ENCODE measurements around the gene DEXI.

Gene DEXI

DNA sequence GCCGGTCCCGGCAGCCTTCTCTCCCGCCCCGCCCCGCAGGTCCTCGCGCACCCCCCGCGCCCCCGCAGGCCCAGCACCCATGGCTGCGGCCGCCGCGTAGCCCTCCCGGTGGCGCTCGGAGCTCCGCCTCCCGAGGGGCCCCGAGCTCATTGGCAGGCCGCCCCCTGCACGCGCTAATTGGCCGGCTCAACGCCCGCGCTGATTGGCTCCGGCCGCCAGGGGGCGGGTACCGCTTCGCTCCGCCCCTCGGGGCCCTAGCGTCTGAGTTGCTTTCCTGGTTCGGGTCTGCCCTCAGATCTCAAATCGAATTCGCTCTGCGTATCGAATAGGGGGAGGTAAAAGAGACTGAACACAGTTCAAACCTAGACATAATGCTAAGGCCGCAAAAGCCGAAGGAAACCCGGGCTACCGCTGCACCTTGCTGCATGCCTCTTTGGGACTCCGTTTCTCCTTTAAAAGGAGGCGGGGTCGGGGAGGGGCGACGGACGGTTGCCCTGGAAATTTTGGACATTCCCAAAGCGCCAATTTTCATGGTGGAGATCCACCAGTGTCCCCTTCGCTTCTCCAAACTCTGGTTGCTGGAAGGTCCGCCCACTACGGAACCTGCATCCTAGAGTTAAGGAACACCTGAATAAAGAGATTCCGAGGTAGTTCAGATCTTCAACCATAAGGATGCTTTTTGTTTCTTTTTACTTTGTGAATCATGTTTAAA lies at the start of gene DEXI:
Gene DEXI (minus strand): TSS at position 117 of the 712 bp plus-strand sequence. CDS start 463 bp downstream, outside the sequence.
- peak; percentile 61 for DNase-seq (ENCODE audit: low read depth, low spot score)

GRCh38 chr16:10990378-10990777 lies 48.1 kb upstream of the DEXI start:
- no peak for DNase-seq (ENCODE audit: low read depth, low spot score)

DNA sequence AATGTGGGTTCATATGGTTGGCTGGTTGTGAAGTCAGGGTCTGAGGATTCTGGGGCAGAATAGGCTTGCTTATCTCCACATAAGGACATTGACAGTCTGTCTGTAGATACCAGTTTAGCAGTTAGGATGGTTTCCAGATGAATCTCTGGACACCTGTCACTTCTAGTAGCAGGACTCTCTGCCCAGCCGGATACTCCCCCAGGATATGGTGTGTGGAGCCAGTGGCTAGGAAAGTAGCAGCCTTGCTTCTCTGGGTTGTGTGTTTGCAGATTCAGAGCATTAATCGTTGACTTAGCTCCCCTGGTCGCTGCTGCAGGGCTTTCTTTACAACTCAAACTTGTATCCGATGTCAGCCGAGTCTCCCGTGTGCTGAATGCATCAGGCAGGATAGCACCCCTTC lies 47.3 kb upstream of the DEXI start:
- no peak for DNase-seq (ENCODE audit: low read depth, low spot score)

GRCh38 chr16:10988879-10989278 lies 46.6 kb upstream of the DEXI start:
- DNase-seq (ENCODE audit: low read depth, low spot score) = no peak

- DNase-seq (ENCODE audit: low read depth, low spot score) = no peak
Measured at GRCh38 chr16:10988164-10988803, 46.0 kb upstream of the DEXI start.

- no peak for DNase-seq (ENCODE audit: low read depth, low spot score)
Measured at GRCh38 chr16:10987361-10988163, 45.3 kb upstream of the DEXI start.

DNA sequence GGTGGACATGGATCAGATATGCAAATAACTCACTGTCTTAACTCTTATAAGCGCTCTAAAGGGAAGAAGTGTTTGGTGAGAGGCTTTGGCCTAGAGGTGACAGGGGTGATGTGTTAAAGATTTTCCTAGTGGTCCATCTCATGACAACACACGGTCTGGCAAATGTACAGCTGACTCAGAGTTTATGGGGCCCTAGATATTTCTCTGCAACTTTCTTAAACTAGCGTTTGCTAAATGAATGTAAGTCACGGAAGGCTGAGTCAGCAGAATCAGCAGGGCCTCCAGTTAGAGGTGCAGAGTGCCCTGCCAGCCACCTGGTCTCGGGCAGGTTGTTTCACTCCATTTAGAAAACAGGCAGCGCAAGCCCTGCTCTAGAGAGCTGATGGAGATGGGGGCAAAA lies 42.2 kb upstream of the DEXI start:
- DNase-seq (ENCODE audit: low read depth, low spot score) = no peak

DNA sequence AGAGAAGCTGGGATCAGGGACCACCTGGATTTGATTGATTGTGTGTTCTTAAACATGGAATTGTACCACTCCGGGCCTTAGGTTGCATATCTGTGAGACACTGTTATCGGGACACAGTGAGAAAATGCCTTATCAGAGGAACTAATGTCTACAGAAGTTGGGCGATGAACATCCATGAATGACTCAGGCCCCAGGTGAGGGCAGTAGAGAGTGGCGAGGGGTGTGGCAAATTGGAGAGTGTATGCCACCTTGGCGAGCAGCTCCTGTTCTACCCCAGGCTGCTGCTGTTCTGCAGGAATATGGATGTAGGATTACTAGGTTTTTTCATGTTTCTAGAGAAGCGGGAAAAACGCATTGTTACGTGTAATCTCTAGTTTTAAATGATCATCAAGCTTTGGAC lies 40.9 kb upstream of the DEXI start:
- DNase-seq (ENCODE audit: low read depth, low spot score) = no peak

DNA sequence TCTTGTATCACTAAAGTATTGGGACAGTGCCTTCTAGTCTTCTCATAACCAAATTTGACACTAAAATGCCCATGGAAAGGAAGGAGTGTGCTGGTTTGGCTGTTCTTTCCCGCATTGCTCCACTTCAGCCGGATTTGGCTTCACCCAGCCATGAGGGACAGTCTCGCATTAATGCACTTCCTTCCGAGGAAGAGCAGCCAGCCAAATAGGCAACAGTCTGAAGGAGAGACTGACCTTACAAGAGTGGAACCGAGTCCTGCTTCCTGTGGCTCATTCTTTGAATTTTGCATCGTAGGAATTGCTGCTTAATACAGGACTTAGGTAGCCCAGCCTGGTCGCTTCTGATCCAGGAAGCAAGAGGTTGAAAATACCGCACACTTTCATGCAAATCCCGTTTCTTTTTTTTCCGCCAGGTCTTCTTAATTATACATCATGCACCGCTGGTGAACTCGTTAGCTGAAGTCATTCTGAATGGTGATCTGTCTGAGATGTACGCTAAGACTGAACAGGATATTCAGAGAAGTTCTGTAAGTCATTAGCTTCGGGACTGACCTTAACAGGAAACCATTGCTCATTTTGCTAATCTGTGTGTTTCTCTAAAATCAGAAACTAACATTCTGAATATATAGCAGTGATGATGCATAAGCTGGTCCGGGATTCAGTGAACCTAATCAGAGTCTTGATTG lies 40.3 kb upstream of the DEXI start:
- DNase-seq (ENCODE audit: low read depth, low spot score) = no peak

- no peak for DNase-seq (ENCODE audit: low read depth, low spot score)
Measured at GRCh38 chr16:10981697-10982216, 39.5 kb upstream of the DEXI start.

GRCh38 chr16:10980813-10981212 lies 38.5 kb upstream of the DEXI start:
- no peak for DNase-seq (ENCODE audit: low read depth, low spot score)

DNA sequence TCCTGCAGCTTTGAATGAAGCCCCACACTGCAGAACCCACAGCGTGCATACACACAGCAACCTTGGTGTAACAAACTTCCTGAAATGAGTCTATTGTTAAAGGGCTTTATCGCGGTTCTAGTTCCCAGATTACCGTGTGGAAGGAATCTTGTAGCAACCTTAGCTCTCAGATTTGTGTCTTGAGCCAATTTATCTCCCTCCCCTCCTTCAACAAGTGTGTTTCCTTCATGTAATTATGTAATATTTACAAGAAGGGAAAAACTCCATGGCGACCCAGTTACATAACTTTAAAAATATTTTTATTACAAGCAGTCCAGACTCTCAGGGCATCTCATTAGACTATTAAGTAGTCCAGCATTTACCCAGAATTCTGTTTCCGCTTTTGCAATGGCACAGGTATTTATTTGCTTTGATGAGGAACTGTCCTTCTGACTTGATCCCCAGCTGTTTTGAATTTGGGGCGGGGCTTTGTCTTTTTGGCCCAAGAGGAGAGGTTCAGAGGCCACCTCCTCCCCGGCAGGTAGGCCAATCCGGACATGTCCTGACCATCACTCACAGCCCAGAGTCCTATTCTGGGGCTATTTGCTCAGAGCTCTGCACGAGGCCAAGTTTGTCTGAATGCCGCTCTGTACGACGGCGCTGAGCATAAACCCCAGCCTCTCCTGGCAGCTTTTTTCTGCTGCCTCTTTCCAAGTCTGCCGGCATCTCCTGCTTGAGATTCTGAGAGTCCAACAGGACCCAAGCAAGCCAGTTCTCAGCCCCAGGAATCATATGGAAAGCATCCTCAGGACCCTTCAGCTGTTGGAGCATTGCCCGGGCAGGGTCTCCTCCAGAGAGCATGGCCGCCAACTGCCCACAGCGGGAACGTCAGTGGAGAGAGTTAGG lies 37.7 kb upstream of the DEXI start:
- no peak for DNase-seq (ENCODE audit: low read depth, low spot score)

- DNase-seq (ENCODE audit: low read depth, low spot score) = no peak
Measured at GRCh38 chr16:10978871-10979446, 36.7 kb upstream of the DEXI start.

- DNase-seq (ENCODE audit: low read depth, low spot score) = no peak
Measured at GRCh38 chr16:10978124-10978523, 35.9 kb upstream of the DEXI start.

DNA sequence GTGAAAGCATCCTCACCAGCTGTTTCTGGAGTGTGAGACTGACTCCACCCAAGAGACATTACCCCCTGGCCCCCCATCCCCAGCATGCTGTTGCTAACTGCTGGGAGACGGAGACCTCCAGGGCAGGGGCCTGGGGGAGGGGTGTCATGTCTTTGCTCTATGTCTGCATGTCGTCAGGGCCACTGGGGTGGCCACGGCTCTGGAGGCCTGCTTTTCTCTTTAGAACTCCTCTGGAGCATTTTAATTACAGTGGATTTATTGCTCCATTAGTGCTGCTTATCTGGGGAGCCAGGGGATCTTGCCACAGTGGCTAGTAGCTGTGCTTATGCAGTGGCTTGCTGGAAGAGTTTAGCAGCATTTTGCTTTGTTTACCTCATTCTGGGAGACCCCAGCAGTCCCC lies 34.4 kb upstream of the DEXI start:
- no peak for DNase-seq (ENCODE audit: low read depth, low spot score)

DNA sequence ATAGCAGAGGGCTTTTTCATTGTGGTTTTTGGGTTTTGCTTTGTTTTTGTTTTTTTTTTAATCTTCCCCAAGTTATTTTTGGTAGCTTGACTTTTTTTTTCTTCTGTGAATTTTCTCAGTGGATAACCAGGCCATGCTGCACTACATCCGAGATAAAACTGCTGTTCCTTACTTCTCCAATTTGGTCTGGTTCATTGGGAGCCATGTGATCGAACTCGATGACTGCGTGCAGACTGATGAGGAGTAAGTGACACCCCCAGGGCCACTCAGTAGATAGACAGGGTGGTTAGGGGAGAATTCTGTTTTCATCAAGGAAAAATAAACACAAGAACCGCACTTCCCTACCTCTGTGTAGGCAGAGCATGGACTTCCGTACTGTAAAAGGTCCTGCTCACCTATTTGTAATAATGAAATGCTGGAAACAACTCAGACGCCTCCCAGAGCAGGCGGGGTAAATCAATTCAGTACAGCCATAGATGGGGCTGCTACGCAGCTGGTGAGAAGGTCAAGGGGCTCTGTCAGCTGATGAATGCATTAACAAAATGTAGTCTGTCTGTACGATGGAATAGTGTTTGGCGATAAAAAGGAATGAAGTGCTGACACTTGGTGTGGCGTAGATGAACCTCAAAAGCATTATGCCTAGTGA lies 30.7 kb upstream of the DEXI start:
- no peak for DNase-seq (ENCODE audit: low read depth, low spot score)

GRCh38 chr16:10972108-10972818 lies 30.0 kb upstream of the DEXI start:
- no peak for DNase-seq (ENCODE audit: low read depth, low spot score)

DNA sequence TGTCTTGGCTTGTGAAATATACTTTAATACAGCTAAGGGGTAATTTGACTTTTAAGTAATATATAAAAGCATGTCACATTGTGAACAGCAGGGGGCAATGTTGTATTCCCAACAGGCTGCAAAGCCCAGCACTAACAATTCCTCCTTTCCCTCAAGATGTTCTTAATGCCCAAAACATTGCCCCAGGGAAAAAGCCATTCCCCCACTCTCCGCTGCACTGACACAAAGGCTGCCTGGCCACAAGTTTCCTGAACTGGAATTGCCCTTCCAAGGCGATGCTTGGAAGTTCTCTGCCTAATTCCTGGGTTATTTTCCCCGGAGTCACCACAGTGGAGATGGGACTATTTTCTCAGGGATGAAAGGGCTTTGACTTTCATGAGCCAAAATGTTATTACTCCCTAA lies 29.3 kb upstream of the DEXI start:
- peak; percentile 69 for DNase-seq (ENCODE audit: low read depth, low spot score)

DNA sequence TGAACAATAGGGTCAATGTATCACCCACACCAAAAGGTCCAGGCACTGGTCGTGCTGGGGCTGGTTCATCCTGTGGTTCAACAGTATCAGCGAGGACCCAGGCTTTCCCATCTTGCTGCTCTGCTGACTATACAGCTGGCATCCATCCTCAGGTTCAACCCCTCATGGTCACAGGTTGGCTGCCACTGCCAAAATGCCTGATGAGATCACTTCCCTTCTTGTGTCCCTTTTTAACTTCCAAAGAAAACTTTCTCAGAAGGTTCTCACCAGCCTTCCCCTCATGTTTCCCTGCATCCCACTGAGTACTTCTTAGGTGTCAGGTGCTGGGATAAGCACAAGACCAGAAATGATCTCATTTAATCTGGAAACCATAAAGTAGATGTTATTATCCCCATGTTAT lies 27.8 kb upstream of the DEXI start:
- no peak for DNase-seq (ENCODE audit: low read depth, low spot score)

Data from smooth muscle cell of the brain vasculature (primary cell).